ENCODE measurements around the gene REEP6. TPM values are rescaled to one million over a fixed set of nuclear protein-coding genes. Genes with fewer than 3 reads are reported as not detected.

Gene REEP6
- total RNA-seq, 1 experiment from 2014 or later: 10.5 TPM

- Histone ChIP-seq H2BK120ac (ENCODE audit: low read depth, low read length, poor library complexity, severe bottlenecking) (no peak overlapping the region), H3K27me3 (ENCODE audit: insufficient read depth, low read length) (no peaks in the 10 kb centered on the region), H2BK5ac (ENCODE audit: insufficient read length, low read length) (no peak overlapping the region), H3K4me1 (ENCODE audit: insufficient read depth, low read length) (no peaks in the 10 kb centered on the region), H2BK12ac (ENCODE audit: insufficient read length, low read depth, low read length) (no peak overlapping the region), H3K79me1 (ENCODE audit: insufficient read depth, low read depth, low read length, poor library complexity, severe bottlenecking) (no peaks in the 10 kb centered on the region), H3K79me2 (ENCODE audit: insufficient read depth, low read length) (no peaks in the 10 kb centered on the region), H4K91ac (ENCODE audit: insufficient read length, low read depth, low read length) (no peak overlapping the region), H3K18ac (ENCODE audit: insufficient read length, low read depth, low read length) (no peak overlapping the region), H3K4me2 (ENCODE audit: insufficient read depth, insufficient read length, low read length) (no peak overlapping the region), H3K23me2 (ENCODE audit: insufficient read length, low read depth, low read length, poor library complexity, severe bottlenecking) (peaks cover 3% of the 10 kb centered on the region), H2BK20ac (ENCODE audit: low read depth, low read length, poor library complexity, severe bottlenecking) (no peak overlapping the region), H3K23ac (ENCODE audit: insufficient read length, low read depth, low read length) (no peak overlapping the region), H3K9ac (ENCODE audit: extremely low read depth, insufficient read length, low read length) (no peak overlapping the region), H4K5ac (ENCODE audit: insufficient read length, low read depth, low read length) (no peak overlapping the region), H4K8ac (replicated peaks; ENCODE audit: insufficient read length, low read depth, low read length) (no peak overlapping the region), H4K20me1 (ENCODE audit: control insufficient read depth, insufficient read depth, insufficient read length) (no peaks in the 10 kb centered on the region), H2BK15ac (ENCODE audit: low read depth, low read length) (no peak overlapping the region), H2AFZ (ENCODE audit: low read length) (no peak overlapping the region), H3K9me3 (ENCODE audit: control insufficient read depth, low read depth, low read length) (no peaks in the 10 kb centered on the region), H3T11ph (ENCODE audit: low read length) (no peak overlapping the region), H3K4ac (ENCODE audit: low read depth, low read length) (no peak overlapping the region), H3K14ac (ENCODE audit: insufficient read depth, low read length) (no peak overlapping the region; the same call in 1 of the 2 replicates), H2AK5ac (ENCODE audit: insufficient read length, low read length) (no peak overlapping the region), H3K27ac (ENCODE audit: insufficient read length, low read depth, low read length) (no peak overlapping the region), H3K56ac (ENCODE audit: insufficient read length, low read depth, low read length) (no peak overlapping the region)
- Mint-ChIP-seq H3K27me3 (ENCODE audit: low read depth) (no peaks in the 10 kb centered on the region; the same call in 1 of the 2 replicates), H3K27ac (no peak overlapping the region), H3K4me1 (peaks cover 0 to 8% of the 10 kb centered on the region in 2 experiments; a peak in 2 of 4 replicates), H3K9me3 (no peaks in the 10 kb centered on the region), H3K36me3 (ENCODE audit: insufficient read depth in 1 of 3, low read depth in 3 of 3) (peaks cover under 1 to 4% (median 1%) of the 10 kb centered on the region in 3 experiments; a peak in 6 of 7 replicates), H3K4me3 (no peak overlapping the region)
- DNase-seq: no peak
- TF ChIP-seq, protein P1, sequence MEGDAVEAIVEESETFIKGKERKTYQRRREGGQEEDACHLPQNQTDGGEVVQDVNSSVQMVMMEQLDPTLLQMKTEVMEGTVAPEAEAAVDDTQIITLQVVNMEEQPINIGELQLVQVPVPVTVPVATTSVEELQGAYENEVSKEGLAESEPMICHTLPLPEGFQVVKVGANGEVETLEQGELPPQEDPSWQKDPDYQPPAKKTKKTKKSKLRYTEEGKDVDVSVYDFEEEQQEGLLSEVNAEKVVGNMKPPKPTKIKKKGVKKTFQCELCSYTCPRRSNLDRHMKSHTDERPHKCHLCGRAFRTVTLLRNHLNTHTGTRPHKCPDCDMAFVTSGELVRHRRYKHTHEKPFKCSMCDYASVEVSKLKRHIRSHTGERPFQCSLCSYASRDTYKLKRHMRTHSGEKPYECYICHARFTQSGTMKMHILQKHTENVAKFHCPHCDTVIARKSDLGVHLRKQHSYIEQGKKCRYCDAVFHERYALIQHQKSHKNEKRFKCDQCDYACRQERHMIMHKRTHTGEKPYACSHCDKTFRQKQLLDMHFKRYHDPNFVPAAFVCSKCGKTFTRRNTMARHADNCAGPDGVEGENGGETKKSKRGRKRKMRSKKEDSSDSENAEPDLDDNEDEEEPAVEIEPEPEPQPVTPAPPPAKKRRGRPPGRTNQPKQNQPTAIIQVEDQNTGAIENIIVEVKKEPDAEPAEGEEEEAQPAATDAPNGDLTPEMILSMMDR (conservative IDR thresholded peaks at IDR 0.05): no peak
- WGBS (ENCODE audit: extremely low coverage, insufficient read length, low lambda C conversion rate): no CpG with 5 or more reads among the region's 37 CpGs
Measured at GRCh38 chr19:1482361-1483130, 8.4 kb upstream of the REEP6 start.
